Caco-2 (cell line): ENCODE data around the gene NEMP2. TPM values are rescaled to one million over a fixed set of nuclear protein-coding genes. Genes with fewer than 3 reads are reported as not detected.
A peak's percentile ranks its signal among the peaks of the same experiment; 100 is the strongest.
"Not testable (repeated sequence)": the region's sequence is repeated elsewhere in the genome, so short reads cannot be mapped to it uniquely, and the experiment has no call there.

Experiments
- BruUV-seq: library from RNA; stranded (reverse); fragments of 400-500 nt; replicated peaks from 2 replicates; lab custom pipeline; 2021; lab: Mats Ljungman, UMichigan
- CTCF ChIA-PET: fragments of 300-600 bp; sonication (Branson Sonifier 250); formaldehyde crosslinking; loops from one replicate; lab custom pipeline; 2022; ENCODE audit warnings: antibody characterized with exemption; lab: Charles Lee
- POLR2A ChIA-PET: fragments of 300-600 bp; sonication (Branson Sonifier 250); formaldehyde crosslinking; loops from one replicate; lab custom pipeline; 2022; ENCODE audit warnings: antibody characterized with exemption; lab: Charles Lee
- DNase-seq, 2 experiments: peaks; one replicate each; pipeline versions ENCODE4 v3.0.0 to v3.0.0-alpha.2; 2020 to 2022
- H3K27me3 ChIP-seq: replicated peaks from 2 replicates; pipeline ENCODE4 v1.6.0; 2011; ENCODE audit warnings: low read length; ENCODE audit not compliant: control insufficient read depth, insufficient read depth
- H3K36me3 ChIP-seq: 2 replicates; pipeline ENCODE4 v1.5.1; 2011; ENCODE audit warnings: low read length; ENCODE audit not compliant: control insufficient read depth, insufficient read depth
- H3K4me1 ChIP-seq: fragments of 250-450 bp; sonication (Bioruptor Pico); 2 replicates; pipeline ENCODE4 v1.5.1; 2020; ENCODE audit warnings: mild to moderate bottlenecking
- H3K4me3 ChIP-seq: 2 replicates; pipeline ENCODE4 v1.5.1; 2011; ENCODE audit warnings: low read depth, mild to moderate bottlenecking, control low read depth, low read length
- H3K9me3 ChIP-seq: fragments of 250-450 bp; sonication (Bioruptor Pico); 2 replicates; pipeline ENCODE4 v1.5.1; 2020; ENCODE audit warnings: mild to moderate bottlenecking, moderate library complexity
- H3K27ac Mint-ChIP-seq: one replicate; pipeline ENCODE4 v1.8.0; 2022; ENCODE audit warnings: mixed read lengths; ENCODE audit not compliant: unreplicated experiment
- H3K27me3 Mint-ChIP-seq: one replicate; pipeline ENCODE4 v1.8.0; 2022; ENCODE audit warnings: mixed read lengths; ENCODE audit not compliant: insufficient read depth, unreplicated experiment
- H3K36me3 Mint-ChIP-seq: one replicate; pipeline ENCODE4 v1.8.0; 2022; ENCODE audit warnings: mild to moderate bottlenecking, mixed read lengths; ENCODE audit not compliant: insufficient read depth, unreplicated experiment
- H3K4me1 Mint-ChIP-seq: one replicate; pipeline ENCODE4 v1.8.0; 2022; ENCODE audit warnings: low read depth, mixed read lengths; ENCODE audit not compliant: unreplicated experiment
- H3K4me3 Mint-ChIP-seq: one replicate; pipeline ENCODE4 v1.8.0; 2022; ENCODE audit warnings: mild to moderate bottlenecking, moderate library complexity, mixed read lengths; ENCODE audit not compliant: unreplicated experiment
- H3K9me3 Mint-ChIP-seq: one replicate; pipeline ENCODE4 v1.8.0; 2022; ENCODE audit warnings: mixed read lengths; ENCODE audit not compliant: unreplicated experiment
- CTCF ChIP-seq, 2 experiments: fragments of 200-600 bp in 1 of 2; IDR thresholded peaks; 1 replicate in 1 of 2; 2 replicates in 1 of 2; pipeline versions ENCODE4 v1.5.1 to v1.8.0; 2011 to 2022; ENCODE audit warnings: antibody characterized with exemption in 1 of 2, control low read depth in 1 of 2, inconsistent platforms in 1 of 2, low read depth in 1 of 2, low read length in 1 of 2, mild to moderate bottlenecking in 1 of 2, moderate library complexity in 1 of 2; ENCODE audit not compliant: insufficient read depth in 1 of 2, severe bottlenecking in 1 of 2, unreplicated experiment in 1 of 2
- intact Hi-C: fragments of 100-400 bp; cut with micrococcal nuclease; formaldehyde crosslinking; loops from one replicate; pipeline ENCODE4 v1.10.0; 2022; ENCODE audit not compliant: unreplicated experiment
- total RNA-seq: library from RNA; stranded (reverse); gene quantifications from 2 replicates; pipeline ENCODE4 v1.2.3, GENCODE V29; 2022

Gene NEMP2
- total RNA-seq, 1 experiment from 2014 or later = 19.1 TPM

- Mint-ChIP-seq H3K27me3 (no peaks in the 10 kb centered on the region), H3K4me3 (no peak overlapping the region), H3K4me1 (peaks cover 8% of the 10 kb centered on the region), H3K27ac (no peak overlapping the region), H3K9me3 (peaks cover 20% of the 10 kb centered on the region), H3K36me3 (no peaks in the 10 kb centered on the region)
- ChIA-PET CTCF (no interaction called here), POLR2A (no interaction called here)
- Histone ChIP-seq H3K27me3 (no peaks in the 10 kb centered on the region), H3K9me3 (no peaks in the 10 kb centered on the region), H3K36me3 (no peaks in the 10 kb centered on the region; the same call in 1 of the 2 replicates), H3K4me3 (no peak overlapping the region), H3K4me1 (peaks cover 6% of the 10 kb centered on the region)
- TF ChIP-seq CTCF (IDR thresholded peaks at IDR 0.05; ENCODE audit: insufficient read depth in 1 of 2, low read depth in 1 of 2, low read length in 1 of 2, severe bottlenecking in 1 of 2, unreplicated experiment in 1 of 2) = no peak
- no TSS peak for BruUV-seq
- peak; percentile 53 to 61 for DNase-seq
- intact Hi-C loops = loop anchor here (1.0 kb wide), 1 partner anchor 33 kb away; no protein-coding TSS in a partner anchor
Measured at GRCh38 chr2:190497428-190497827, 37.1 kb downstream of the NEMP2 start.

- H3K4me1 Mint-ChIP-seq, H3K4me3 Mint-ChIP-seq, H3K36me3 ChIP-seq, H3K27ac Mint-ChIP-seq, H3K9me3 ChIP-seq, POLR2A ChIA-PET, H3K36me3 Mint-ChIP-seq, H3K4me1 ChIP-seq, BruUV-seq, H3K4me3 ChIP-seq, CTCF ChIA-PET, DNase-seq, H3K27me3 Mint-ChIP-seq, intact Hi-C loops, H3K27me3 ChIP-seq: not testable (repeated sequence)
- peaks cover 31% of the 10 kb centered on the region for H3K9me3 Mint-ChIP-seq
Measured at GRCh38 chr2:190494600-190495227, 39.8 kb downstream of the NEMP2 start.

- no peak for TF ChIP-seq CTCF (IDR thresholded peaks at IDR 0.05; ENCODE audit: insufficient read depth in 1 of 2, low read depth in 1 of 2, low read length in 1 of 2, severe bottlenecking in 1 of 2, unreplicated experiment in 1 of 2)
- Histone ChIP-seq H3K4me1 (peaks cover 6% of the 10 kb centered on the region), H3K36me3 (no peaks in the 10 kb centered on the region; the same call in 1 of the 2 replicates), H3K4me3 (no peak overlapping the region), H3K27me3 (no peaks in the 10 kb centered on the region), H3K9me3 (0 out of 2 replicates have a peak, but pooled peaks cover 3% of the 10 kb centered on the region)
- ChIA-PET CTCF (no interaction called here), POLR2A (no interaction called here)
- Mint-ChIP-seq H3K27me3 (no peaks in the 10 kb centered on the region), H3K4me3 (no peak overlapping the region), H3K9me3 (peaks cover 31% of the 10 kb centered on the region), H3K27ac (no peak overlapping the region), H3K36me3 (no peaks in the 10 kb centered on the region), H3K4me1 (no peaks in the 10 kb centered on the region)
- DNase-seq = no peak
- no TSS peak for BruUV-seq
- intact Hi-C loops = no loop called here
Measured at GRCh38 chr2:190493095-190493494, 41.4 kb downstream of the NEMP2 start.
